DND-41 (cell line): ENCODE data around the gene FRG2.
A peak's percentile ranks its signal among the peaks of the same experiment; 100 is the strongest.
"Not testable (repeated sequence)": the region's sequence is repeated elsewhere in the genome, so short reads cannot be mapped to it uniquely, and the experiment has no call there.

ENCODE experiments used
- ATAC-seq: fragments of 200-7000 bp; cut with Tn5 transposase; 3 replicates; pipeline ENCODE4 v1.9.1; 2021; ENCODE audit warnings: low read depth; ENCODE audit not compliant: insufficient read depth
- DNase-seq: peaks from one replicate; pipeline ENCODE4 v3.0.0-alpha.2; 2020
- H2AFZ ChIP-seq: 2 replicates; pipeline ENCODE4 v1.6.0; 2012; ENCODE audit warnings: low read depth, low read length
- H3K27ac ChIP-seq: 2 replicates; pipeline ENCODE4 v1.5.1; 2012; ENCODE audit warnings: low read length, inconsistent platforms
- H3K27me3 ChIP-seq: fragments of 200-600 bp; sonication (generic); 2 replicates; pipeline ENCODE4 v1.6.0; 2012; ENCODE audit warnings: low read length, mild to moderate bottlenecking, inconsistent platforms; ENCODE audit not compliant: insufficient read depth, poor library complexity
- H3K36me3 ChIP-seq: 2 replicates; pipeline ENCODE4 v1.5.1; 2012; ENCODE audit warnings: low read length, inconsistent platforms; ENCODE audit not compliant: insufficient read depth
- H3K4me1 ChIP-seq: 2 replicates; pipeline ENCODE4 v1.5.1; 2012; ENCODE audit warnings: mild to moderate bottlenecking, low read length; ENCODE audit not compliant: insufficient read depth
- H3K4me2 ChIP-seq: 2 replicates; pipeline ENCODE4 v1.6.0; 2012; ENCODE audit warnings: mild to moderate bottlenecking, moderate library complexity, low read length, inconsistent platforms; ENCODE audit not compliant: insufficient read depth
- H3K4me3 ChIP-seq, 2 experiments: fragments of 200-600 bp in 1 of 2; shearing (Covaris generic) in 1 of 2; 2 replicates each; pipeline ENCODE4 v1.5.1; 2012 to 2016; ENCODE audit warnings: inconsistent platforms in 2 of 2, low read length in 2 of 2, mild to moderate bottlenecking in 2 of 2, low read depth in 1 of 2, moderate library complexity in 1 of 2
- H3K79me2 ChIP-seq: 2 replicates; pipeline ENCODE4 v1.6.0; 2012; ENCODE audit warnings: low read length, inconsistent platforms; ENCODE audit not compliant: insufficient read depth
- H3K9ac ChIP-seq: 2 replicates; pipeline ENCODE4 v1.6.0; 2012; ENCODE audit warnings: low read depth, mild to moderate bottlenecking, inconsistent platforms, low read length, moderate library complexity
- H3K9me3 ChIP-seq: 2 replicates; pipeline ENCODE4 v1.5.1; 2012; ENCODE audit warnings: low read length, moderate library complexity, mild to moderate bottlenecking, inconsistent platforms; ENCODE audit not compliant: insufficient read depth, severe bottlenecking
- H4K20me1 ChIP-seq: 2 replicates; pipeline ENCODE4 v1.6.0; 2012; ENCODE audit warnings: low read length; ENCODE audit not compliant: insufficient read depth
- EZH2 ChIP-seq: IDR thresholded peaks from 3 replicates; pipeline ENCODE4 v1.6.1; 2012; ENCODE audit warnings: borderline replicate concordance, low read depth, mild to moderate bottlenecking, moderate library complexity, low read length, inconsistent platforms; ENCODE audit not compliant: severe bottlenecking
- TF ChIP-seq, protein P1 (sequence below): IDR thresholded peaks from 2 replicates; pipeline ENCODE4 v1.5.1; 2012; ENCODE audit warnings: borderline replicate concordance, low read length, moderate library complexity, mild to moderate bottlenecking; ENCODE audit not compliant: poor library complexity, severe bottlenecking; ENCODE audit errors: extremely low read depth

The FRG2 gene

DNA sequence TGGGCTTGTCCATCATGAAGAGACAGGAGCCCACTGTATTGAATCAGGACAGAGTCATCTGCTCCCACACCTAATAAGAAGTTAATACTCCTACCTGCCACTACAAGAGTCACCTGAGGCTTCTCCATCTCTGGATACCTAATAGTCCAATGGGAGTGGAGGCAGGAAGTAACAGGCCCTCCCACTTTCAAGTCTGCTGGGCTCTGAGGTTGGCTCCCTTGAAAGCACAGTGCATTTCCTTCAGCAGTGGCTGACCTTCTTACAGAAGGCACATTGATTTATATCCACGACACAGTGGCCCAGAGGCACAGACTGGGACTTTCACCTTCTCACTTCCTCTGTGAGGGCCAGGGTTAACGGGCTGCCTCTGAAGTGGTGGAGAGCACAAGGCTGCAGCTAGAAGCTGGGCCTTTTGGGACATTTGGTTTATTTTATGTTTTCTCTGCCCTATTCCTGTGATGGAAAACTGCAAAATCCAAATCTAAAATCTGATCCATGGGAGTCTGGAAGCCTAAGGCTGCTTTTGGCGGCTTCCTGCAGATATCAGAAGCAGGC is 38.1 kb downstream of the FRG2 start:
- Histone ChIP-seq H4K20me1 (no peaks in the 10 kb centered on the region), H3K36me3 (no peaks in the 10 kb centered on the region)
- ATAC-seq = peak; percentile 22; the same call in 1 of the 3 replicates

DNA sequence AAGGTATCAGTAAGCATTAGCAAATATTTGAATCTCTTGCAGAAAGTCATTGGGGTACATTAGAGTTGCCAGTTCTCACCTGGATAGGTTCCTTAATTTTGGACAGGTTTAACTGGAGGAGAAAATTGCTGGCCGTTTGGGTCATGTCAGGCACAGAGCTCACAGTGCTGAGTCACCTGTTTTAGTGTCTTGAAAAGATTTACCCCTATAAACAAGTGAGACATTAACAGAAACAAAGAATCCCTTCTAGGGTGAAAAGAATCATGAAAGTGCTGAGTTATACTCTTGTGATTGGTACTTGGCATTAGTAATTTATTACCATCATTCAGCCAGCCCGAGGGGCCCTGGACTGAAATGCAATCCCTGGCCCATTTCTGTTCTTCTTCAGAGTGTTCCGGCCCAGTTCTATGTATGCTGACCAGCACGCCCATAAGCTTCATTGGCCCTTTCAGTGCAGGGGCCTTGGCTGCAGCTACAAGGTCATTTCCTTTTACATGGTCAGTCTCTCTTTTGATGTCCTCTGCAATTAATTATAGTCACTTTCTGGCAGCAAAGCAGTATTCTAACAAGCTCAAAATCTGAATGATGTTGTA is 41.3 kb downstream of the FRG2 start:
- H3K79me2 ChIP-seq, H3K27ac ChIP-seq, H4K20me1 ChIP-seq, H3K9me3 ChIP-seq, DNase-seq, H3K4me3 ChIP-seq, H2AFZ ChIP-seq, H3K4me1 ChIP-seq, H3K36me3 ChIP-seq, H3K9ac ChIP-seq, ATAC-seq, H3K4me2 ChIP-seq, H3K27me3 ChIP-seq: not testable (repeated sequence)

More for the DNA sequence above, 38.1 kb downstream of the FRG2 start:
- TF ChIP-seq, protein P1, sequence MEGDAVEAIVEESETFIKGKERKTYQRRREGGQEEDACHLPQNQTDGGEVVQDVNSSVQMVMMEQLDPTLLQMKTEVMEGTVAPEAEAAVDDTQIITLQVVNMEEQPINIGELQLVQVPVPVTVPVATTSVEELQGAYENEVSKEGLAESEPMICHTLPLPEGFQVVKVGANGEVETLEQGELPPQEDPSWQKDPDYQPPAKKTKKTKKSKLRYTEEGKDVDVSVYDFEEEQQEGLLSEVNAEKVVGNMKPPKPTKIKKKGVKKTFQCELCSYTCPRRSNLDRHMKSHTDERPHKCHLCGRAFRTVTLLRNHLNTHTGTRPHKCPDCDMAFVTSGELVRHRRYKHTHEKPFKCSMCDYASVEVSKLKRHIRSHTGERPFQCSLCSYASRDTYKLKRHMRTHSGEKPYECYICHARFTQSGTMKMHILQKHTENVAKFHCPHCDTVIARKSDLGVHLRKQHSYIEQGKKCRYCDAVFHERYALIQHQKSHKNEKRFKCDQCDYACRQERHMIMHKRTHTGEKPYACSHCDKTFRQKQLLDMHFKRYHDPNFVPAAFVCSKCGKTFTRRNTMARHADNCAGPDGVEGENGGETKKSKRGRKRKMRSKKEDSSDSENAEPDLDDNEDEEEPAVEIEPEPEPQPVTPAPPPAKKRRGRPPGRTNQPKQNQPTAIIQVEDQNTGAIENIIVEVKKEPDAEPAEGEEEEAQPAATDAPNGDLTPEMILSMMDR = no peak
- TF ChIP-seq EZH2 = no peak
- H3K9me3 ChIP-seq = no peaks in the 10 kb centered on the region
- no peaks in the 10 kb centered on the region for H3K4me1 ChIP-seq
- H2AFZ ChIP-seq = no peak overlapping the region
- no peak overlapping the region for H3K9ac ChIP-seq
- no peaks in the 10 kb centered on the region for H3K79me2 ChIP-seq
- no peak overlapping the region for H3K27ac ChIP-seq
- H3K4me3 ChIP-seq = no peak overlapping the region
- no peak for DNase-seq
- H3K4me2 ChIP-seq = no peak overlapping the region
- H3K27me3 ChIP-seq = no peaks in the 10 kb centered on the region

DNA sequence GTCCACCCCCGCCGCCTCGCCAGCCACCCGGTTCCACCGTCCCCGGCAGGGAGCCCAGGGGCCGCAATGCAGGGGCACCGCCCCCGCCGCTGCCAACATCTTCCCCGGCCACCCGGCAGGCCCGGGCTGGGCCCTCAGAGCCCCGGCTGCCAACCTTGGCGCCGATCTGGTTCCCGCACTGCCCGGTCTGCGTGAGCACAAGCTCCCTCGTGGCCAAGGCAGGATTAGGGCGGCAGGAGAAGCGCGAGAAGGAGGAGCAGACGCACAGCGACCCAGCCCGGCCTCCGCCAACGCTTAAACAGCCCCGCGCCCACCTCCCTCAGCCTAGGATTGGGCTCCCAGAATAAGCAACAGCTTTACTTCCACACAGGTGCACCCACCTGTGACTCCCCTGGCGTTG is 42.4 kb downstream of the FRG2 start:
- not testable (repeated sequence) for H3K27me3 ChIP-seq, H2AFZ ChIP-seq, ATAC-seq, H3K27ac ChIP-seq, H3K79me2 ChIP-seq, H3K4me1 ChIP-seq, H3K9ac ChIP-seq, H3K4me3 ChIP-seq, H3K36me3 ChIP-seq, H3K4me2 ChIP-seq, H3K9me3 ChIP-seq, DNase-seq, H4K20me1 ChIP-seq

DNA sequence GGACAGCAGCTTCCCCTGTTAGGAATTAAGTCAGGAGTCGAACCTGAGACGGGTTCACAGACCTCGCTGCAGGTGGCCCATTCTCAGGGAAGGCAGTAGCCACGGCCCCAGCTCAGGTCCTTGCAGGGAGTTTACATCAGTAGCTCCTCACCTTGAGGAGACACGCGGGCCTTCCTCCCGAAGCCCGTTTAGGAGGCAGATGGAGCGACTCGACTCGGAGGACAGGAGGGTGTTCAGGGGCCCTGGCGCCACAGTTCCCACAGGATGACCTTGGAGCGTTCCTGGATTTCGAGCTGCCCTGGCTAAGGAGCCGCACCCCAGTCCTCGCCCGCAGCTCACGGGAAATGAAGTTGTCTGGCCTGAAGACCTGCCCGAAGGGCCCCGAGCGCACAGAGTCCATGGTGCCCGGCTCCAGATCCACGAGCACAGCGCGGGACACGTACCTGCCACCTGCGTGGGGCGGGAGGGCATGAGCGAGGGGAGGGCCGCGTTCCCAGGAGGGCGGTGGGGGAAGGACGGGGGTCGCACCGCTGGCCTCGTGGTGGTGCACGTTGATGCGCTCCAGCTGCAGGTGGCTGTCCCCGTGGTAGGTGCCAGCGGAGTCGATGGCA is 43.0 kb downstream of the FRG2 start:
- not testable (repeated sequence) for H3K9me3 ChIP-seq, H3K4me2 ChIP-seq, H3K27ac ChIP-seq, H2AFZ ChIP-seq, H3K79me2 ChIP-seq, ATAC-seq, H3K4me1 ChIP-seq, H3K4me3 ChIP-seq, H4K20me1 ChIP-seq, H3K27me3 ChIP-seq, H3K9ac ChIP-seq, DNase-seq, H3K36me3 ChIP-seq

DNA sequence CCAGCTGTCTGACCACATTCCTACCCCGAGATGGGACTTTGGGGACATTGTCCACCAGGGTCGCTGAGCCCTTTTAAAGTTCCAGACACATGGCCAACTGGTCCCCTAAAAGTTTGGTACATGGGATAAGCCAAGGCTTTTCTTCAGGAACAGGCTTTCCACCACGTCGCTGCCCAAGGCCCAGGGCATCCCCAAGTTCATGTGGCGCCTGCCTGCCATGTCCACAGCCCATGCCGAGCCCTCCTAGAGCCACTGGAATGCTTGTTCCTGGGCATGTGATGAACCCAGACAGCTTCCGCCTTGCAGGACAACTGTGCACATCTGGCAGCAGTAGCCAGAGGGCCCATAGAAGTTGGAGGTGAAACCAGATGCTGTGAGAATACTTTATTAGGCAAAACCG is 45.1 kb downstream of the FRG2 start:
- DNase-seq (no peak), ATAC-seq (no peak)
- no peaks in the 10 kb centered on the region for H3K79me2 ChIP-seq
- H3K4me2 ChIP-seq = no peak overlapping the region
- H3K9me3 ChIP-seq = no peaks in the 10 kb centered on the region
- H3K9ac ChIP-seq = no peak overlapping the region
- H3K27me3 ChIP-seq = no peaks in the 10 kb centered on the region
- H3K4me3 ChIP-seq = no peak overlapping the region
- H3K27ac ChIP-seq = no peak overlapping the region
- TF ChIP-seq, protein P1 = no peak
- no peak for TF ChIP-seq EZH2
- H2AFZ ChIP-seq = no peak overlapping the region
- no peaks in the 10 kb centered on the region for H3K4me1 ChIP-seq
- no peaks in the 10 kb centered on the region for H3K36me3 ChIP-seq
- H4K20me1 ChIP-seq = no peaks in the 10 kb centered on the region
